SKM-1 (cell line): ENCODE measurements around the gene CCDC40.

Source experiments
- DNase-seq: peaks from one replicate; lab custom pipeline; 2025; ENCODE audit not compliant: unreplicated experiment; lab: John Stamatoyannopoulos, UW

Gene CCDC40

GRCh38 chr17:80112471-80113032 lies 76.1 kb downstream of the CCDC40 start:
- no peak for DNase-seq

- DNase-seq = no peak
These were observed 76.6 kb downstream of the CCDC40 start for GRCh38 chr17:80113033-80113484.

GRCh38 chr17:80114758-80115157 lies 78.3 kb downstream of the CCDC40 start:
- DNase-seq = no peak

GRCh38 chr17:80115159-80115558 lies 78.7 kb downstream of the CCDC40 start:
- DNase-seq = no peak

GRCh38 chr17:80116276-80116920 lies 80.0 kb downstream of the CCDC40 start:
- DNase-seq = no peak

GRCh38 chr17:80116921-80117380 lies 80.5 kb downstream of the CCDC40 start:
- no peak for DNase-seq

- no peak for DNase-seq
These were observed 81.3 kb downstream of the CCDC40 start for GRCh38 chr17:80117491-80118401.

- DNase-seq = no peak
These were observed 82.3 kb downstream of the CCDC40 start for GRCh38 chr17:80118601-80119270.

- DNase-seq = no peak
These were observed 82.9 kb downstream of the CCDC40 start for GRCh38 chr17:80119271-80119791.

- DNase-seq = no peak
These were observed 83.4 kb downstream of the CCDC40 start for GRCh38 chr17:80119839-80120238.

- DNase-seq = no peak
These were observed 85.7 kb downstream of the CCDC40 start for GRCh38 chr17:80122026-80122575.

GRCh38 chr17:80122926-80123505 lies 86.6 kb downstream of the CCDC40 start:
- DNase-seq = no peak

- no peak for DNase-seq
These were observed 87.3 kb downstream of the CCDC40 start for GRCh38 chr17:80123791-80124190.

- DNase-seq = no peak
These were observed 88.0 kb downstream of the CCDC40 start for GRCh38 chr17:80124351-80124981.

- no peak for DNase-seq
These were observed 89.4 kb downstream of the CCDC40 start for GRCh38 chr17:80125656-80126448.

GRCh38 chr17:80126449-80126715 lies 89.9 kb downstream of the CCDC40 start:
- DNase-seq = no peak

- DNase-seq = no peak
These were observed 92.6 kb downstream of the CCDC40 start for GRCh38 chr17:80129006-80129565.

- DNase-seq = no peak
These were observed 94.5 kb downstream of the CCDC40 start for GRCh38 chr17:80130992-80131391.
